Stimulated activated CD4-positive, alpha-beta T cell treated with anti-CD3 and anti-CD28 coated beads, TNF-alpha, amount 100 ng/mL, for 24 hours (primary cell): ENCODE results near the gene ALDH9A1.
"Not testable (repeated sequence)": the region's sequence is repeated elsewhere in the genome, so short reads cannot be mapped to it uniquely, and the experiment has no call there.

Experiments
- DNase-seq, 3 experiments: peaks; one replicate each; pipeline ENCODE4 v3.0.0-alpha.2; 2020; ENCODE audit warnings: low read depth in 3 of 3

The ALDH9A1 gene

GRCh38 chr1:165645654-165646366 lies 52.6 kb downstream of the ALDH9A1 start:
- DNase-seq = no peak

GRCh38 chr1:165644064-165644735 lies 54.2 kb downstream of the ALDH9A1 start:
- DNase-seq = no peak

GRCh38 chr1:165641231-165641987 lies 57.0 kb downstream of the ALDH9A1 start:
- no peak for DNase-seq

- DNase-seq = no peak
Measured at GRCh38 chr1:165639821-165640623, 58.3 kb downstream of the ALDH9A1 start.

- not testable (repeated sequence) for DNase-seq
Measured at GRCh38 chr1:165638211-165638610, 60.2 kb downstream of the ALDH9A1 start.

- DNase-seq = no peak
Measured at GRCh38 chr1:165637427-165637826, 60.9 kb downstream of the ALDH9A1 start.

GRCh38 chr1:165635823-165636222 lies 62.5 kb downstream of the ALDH9A1 start:
- DNase-seq = no peak

GRCh38 chr1:165635329-165635728 lies 63.0 kb downstream of the ALDH9A1 start:
- no peak for DNase-seq

GRCh38 chr1:165634154-165634921 lies 64.0 kb downstream of the ALDH9A1 start:
- no peak for DNase-seq

- no peak for DNase-seq
Measured at GRCh38 chr1:165633614-165634013, 64.7 kb downstream of the ALDH9A1 start.

GRCh38 chr1:165632491-165632890 lies 65.9 kb downstream of the ALDH9A1 start:
- no peak for DNase-seq

GRCh38 chr1:165632152-165632469 lies 66.3 kb downstream of the ALDH9A1 start:
- DNase-seq = no peak

- DNase-seq = peak in 1 of 3 experiments; percentile 42
Measured at GRCh38 chr1:165631342-165632151, 66.8 kb downstream of the ALDH9A1 start.

GRCh38 chr1:165630629-165631341 lies 67.6 kb downstream of the ALDH9A1 start, which contains the start of gene MGST3:
Gene MGST3, plus strand, starts transcription at chr1:165631234. Its CDS starts 18,614 bp downstream, at chr1:165649848.
- DNase-seq = peak; percentile 90 to 94 (median 92)

GRCh38 chr1:165629848-165630628 lies 68.3 kb downstream of the ALDH9A1 start:
- DNase-seq = peak in 1 of 3 experiments; percentile 6

- no peak for DNase-seq
Measured at GRCh38 chr1:165629151-165629550, 69.2 kb downstream of the ALDH9A1 start.

- no peak for DNase-seq
Measured at GRCh38 chr1:165628147-165628822, 70.1 kb downstream of the ALDH9A1 start.

- DNase-seq = no peak
Measured at GRCh38 chr1:165624441-165624840, 73.9 kb downstream of the ALDH9A1 start.
